Body of pancreas (tissue), 4 donors: ENCODE measurements around the gene CDHR3. TPM values are rescaled to one million over a fixed set of nuclear protein-coding genes. Genes with fewer than 3 reads are reported as not detected.

Experiments used
- ATAC-seq: fragments of 150-250 bp; one replicate; pipeline ENCODE4 v1.9.1; 2016
- DNase-seq, 4 donors: peaks; one replicate each; pipeline ENCODE4 v3.0.0-alpha.2; 2019
- H3K27ac ChIP-seq, 4 donors: fragments of 200-600 bp; sonication (generic); 1 replicate in 3 of 4; 2 replicates in 1 of 4; pipeline versions ENCODE4 v1.5.1 to v1.6.1; 2016 to 2019; ENCODE audit warnings: mild to moderate bottlenecking in 1 of 4, mixed read lengths in 1 of 4, moderate library complexity in 1 of 4
- H3K27me3 ChIP-seq, 2 donors: fragments of 200-600 bp; sonication (generic); one replicate each; pipeline ENCODE4 v1.6.0; 2016; ENCODE audit warnings: mild to moderate bottlenecking in 1 of 2
- H3K36me3 ChIP-seq, 2 donors: fragments of 200-600 bp; sonication (generic); replicated peaks in 1 of 2; 2 replicates each; pipeline ENCODE4 v1.5.1; 2016; ENCODE audit warnings: low read depth in 2 of 2; ENCODE audit not compliant: insufficient read depth in 1 of 2
- H3K4me1 ChIP-seq: fragments of 200-600 bp; sonication (generic); one replicate; pipeline ENCODE4 v1.6.0; 2016
- H3K4me3 ChIP-seq, 2 donors: fragments of 200-600 bp; sonication (generic); 1 replicate in 1 of 2; 2 replicates in 1 of 2; pipeline ENCODE4 v1.5.1; 2016 to 2019
- H3K9me3 ChIP-seq, 3 donors: fragments of 200-600 bp; sonication (generic); 1 replicate in 2 of 3; 2 replicates in 1 of 3; pipeline ENCODE4 v1.5.1; 2016
- POLR2A ChIP-seq, 3 donors: fragments of 450-650 bp; IDR thresholded peaks; one replicate each; pipeline ENCODE4 v1.6.1; 2016; ENCODE audit warnings: antibody characterized with exemption in 3 of 3, mild to moderate bottlenecking in 2 of 3
- WGBS, 2 donors: methylation state at CpG; one replicate each; pipeline ENCODE4 v1.1.5; 2017; 5-methylcytosine and 5-hydroxymethylcytosine counted together
- intact Hi-C: fragments of 100-400 bp; cut with DNase I; formaldehyde crosslinking; loops from one replicate; pipeline ENCODE4 v1.15.1; 2023
- total RNA-seq, 2 donors: library from RNA; depleted of rRNA; stranded (reverse); fragments of >200 nt; gene quantifications; one replicate each; pipeline ENCODE4 v1.1.0, GENCODE V29; 2016
- TF ChIP-seq, protein P1 (sequence below), 7 experiments: fragments of 450-650 bp in 4 of 7; fragments of 200-600 bp in 3 of 7; sonication (generic) in 3 of 7; IDR thresholded peaks; one replicate each; pipeline ENCODE4 v1.5.1; 2016 to 2019; ENCODE audit warnings: antibody characterized with exemption in 7 of 7

Gene CDHR3
- total RNA-seq, 2 donors from 2014 or later, result 1.6 to 14.8 TPM

DNA sequence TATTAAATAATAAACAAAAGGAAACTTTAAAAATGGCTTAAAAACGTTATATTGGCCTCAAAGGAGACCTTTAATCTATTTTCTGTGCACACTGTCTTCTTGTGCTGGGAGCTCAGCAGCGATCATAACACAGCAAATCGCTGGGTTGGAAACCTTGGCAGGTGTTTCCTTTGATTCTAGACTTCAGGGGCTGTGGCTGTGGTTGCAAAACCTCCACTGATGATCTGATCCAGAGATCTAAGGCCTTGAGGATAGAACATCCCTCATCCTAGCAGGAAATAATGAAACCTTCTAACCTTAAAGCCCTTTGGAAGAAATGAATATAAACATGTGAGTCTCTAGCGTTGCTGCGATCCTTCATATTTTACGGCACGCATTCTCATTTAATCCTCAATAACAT, 29.8 kb downstream of the CDHR3 start:
- intact Hi-C loops, result no loop called here
- Histone ChIP-seq H3K4me3 (no peak overlapping the region), H3K27ac (no peak overlapping the region), H3K27me3 (no peaks in the 10 kb centered on the region), H3K9me3 (no peaks in the 10 kb centered on the region), H3K4me1 (no peaks in the 10 kb centered on the region), H3K36me3 (no peaks in the 10 kb centered on the region)
- no peak for TF ChIP-seq POLR2A (IDR thresholded peaks at IDR 0.05)
- TF ChIP-seq, protein P1, sequence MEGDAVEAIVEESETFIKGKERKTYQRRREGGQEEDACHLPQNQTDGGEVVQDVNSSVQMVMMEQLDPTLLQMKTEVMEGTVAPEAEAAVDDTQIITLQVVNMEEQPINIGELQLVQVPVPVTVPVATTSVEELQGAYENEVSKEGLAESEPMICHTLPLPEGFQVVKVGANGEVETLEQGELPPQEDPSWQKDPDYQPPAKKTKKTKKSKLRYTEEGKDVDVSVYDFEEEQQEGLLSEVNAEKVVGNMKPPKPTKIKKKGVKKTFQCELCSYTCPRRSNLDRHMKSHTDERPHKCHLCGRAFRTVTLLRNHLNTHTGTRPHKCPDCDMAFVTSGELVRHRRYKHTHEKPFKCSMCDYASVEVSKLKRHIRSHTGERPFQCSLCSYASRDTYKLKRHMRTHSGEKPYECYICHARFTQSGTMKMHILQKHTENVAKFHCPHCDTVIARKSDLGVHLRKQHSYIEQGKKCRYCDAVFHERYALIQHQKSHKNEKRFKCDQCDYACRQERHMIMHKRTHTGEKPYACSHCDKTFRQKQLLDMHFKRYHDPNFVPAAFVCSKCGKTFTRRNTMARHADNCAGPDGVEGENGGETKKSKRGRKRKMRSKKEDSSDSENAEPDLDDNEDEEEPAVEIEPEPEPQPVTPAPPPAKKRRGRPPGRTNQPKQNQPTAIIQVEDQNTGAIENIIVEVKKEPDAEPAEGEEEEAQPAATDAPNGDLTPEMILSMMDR (IDR thresholded peaks at IDR 0.05), result no peak
- 67 to 81% methylated on average over 7 of the region's 7 CpGs for WGBS, 2 donors
- DNase-seq (no peak), ATAC-seq (no peak)

DNA sequence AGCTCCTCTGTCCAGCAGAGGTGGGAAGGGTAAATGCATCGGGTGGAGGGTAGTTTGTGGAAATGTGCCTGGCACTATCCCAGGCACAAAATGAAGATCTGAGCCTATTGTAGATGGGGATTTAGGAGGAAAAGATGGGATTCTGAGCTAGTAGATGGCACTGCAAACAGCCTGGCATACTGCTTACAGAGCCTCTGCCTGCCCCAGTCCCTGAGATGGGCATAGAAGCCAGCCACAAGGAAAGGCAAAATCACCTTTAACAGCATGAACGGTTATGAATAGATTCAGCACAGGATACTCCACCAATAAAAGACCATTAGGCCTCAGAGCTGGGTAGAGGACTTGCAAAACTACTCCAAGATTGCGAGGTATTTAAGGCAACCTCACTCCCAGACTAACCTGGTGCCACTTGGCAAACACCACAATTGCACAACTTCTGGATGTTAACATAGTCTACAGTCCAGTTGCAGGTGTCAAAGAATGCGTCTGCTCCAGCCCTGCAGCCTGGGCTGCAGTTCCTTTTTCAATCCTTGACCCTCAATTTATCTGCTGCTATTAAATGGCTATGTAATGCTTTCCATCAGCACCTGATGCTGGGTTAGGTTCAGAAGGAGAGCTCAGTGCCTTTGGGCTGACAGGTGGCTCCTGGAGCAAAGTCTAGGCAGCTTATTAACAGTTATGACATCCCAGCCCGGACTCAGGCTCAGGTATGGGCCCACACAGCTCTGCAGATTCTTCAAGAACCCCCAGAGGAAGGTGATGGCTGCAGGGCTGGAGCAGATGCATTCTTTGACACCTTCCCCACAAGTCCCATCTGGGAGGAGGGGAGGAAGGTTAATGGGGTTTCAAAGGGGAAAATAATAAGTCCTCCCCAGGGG, 34.0 kb downstream of the CDHR3 start:
- no peak overlapping the region for H3K27ac ChIP-seq
- TF ChIP-seq POLR2A (IDR thresholded peaks at IDR 0.05), result no peak
- TF ChIP-seq, protein P1 (IDR thresholded peaks at IDR 0.05), result no peak
- intact Hi-C loops, result no loop called here
- no peaks in the 10 kb centered on the region for H3K36me3 ChIP-seq
- no peak overlapping the region for H3K4me3 ChIP-seq
- DNase-seq (no peak), ATAC-seq (no peak)
- no peaks in the 10 kb centered on the region for H3K9me3 ChIP-seq
- 50 to 57% methylated on average over 5 of the region's 5 CpGs for WGBS, 2 donors
- no peaks in the 10 kb centered on the region for H3K4me1 ChIP-seq
- H3K27me3 ChIP-seq, result no peaks in the 10 kb centered on the region

DNA sequence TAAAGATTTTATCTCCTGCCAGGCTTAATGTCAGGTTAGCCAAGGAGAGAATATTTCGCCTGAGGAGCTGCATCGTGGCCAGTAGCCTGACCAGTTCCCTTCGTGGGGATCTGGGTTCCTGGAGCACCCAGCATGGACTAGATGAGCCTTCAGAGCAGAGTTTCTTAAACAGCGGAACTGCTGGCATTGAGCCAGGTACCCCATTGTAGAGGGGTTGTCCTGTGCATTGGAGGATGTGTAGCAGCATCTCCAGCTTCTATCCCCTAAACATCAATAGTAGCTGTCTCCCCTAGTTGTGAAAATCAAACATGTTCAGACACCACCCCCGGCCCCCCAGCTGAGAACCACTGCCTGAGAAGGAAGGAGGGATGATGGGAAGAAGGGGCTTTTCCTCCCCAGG, 36.2 kb downstream of the CDHR3 start:
- H3K9me3 ChIP-seq, result no peaks in the 10 kb centered on the region
- H3K4me3 ChIP-seq, result no peak overlapping the region
- intact Hi-C loops, result no loop called here
- no peaks in the 10 kb centered on the region for H3K36me3 ChIP-seq
- no peak for TF ChIP-seq POLR2A (IDR thresholded peaks at IDR 0.05)
- TF ChIP-seq, protein P1 (IDR thresholded peaks at IDR 0.05), result no peak
- H3K4me1 ChIP-seq, result no peaks in the 10 kb centered on the region
- no peaks in the 10 kb centered on the region for H3K27me3 ChIP-seq
- no peak overlapping the region for H3K27ac ChIP-seq
- 76 to 83% methylated on average over 4 to 5 of the region's 5 CpGs for WGBS, 2 donors
- no peak for DNase-seq
- ATAC-seq, result no peak

DNA sequence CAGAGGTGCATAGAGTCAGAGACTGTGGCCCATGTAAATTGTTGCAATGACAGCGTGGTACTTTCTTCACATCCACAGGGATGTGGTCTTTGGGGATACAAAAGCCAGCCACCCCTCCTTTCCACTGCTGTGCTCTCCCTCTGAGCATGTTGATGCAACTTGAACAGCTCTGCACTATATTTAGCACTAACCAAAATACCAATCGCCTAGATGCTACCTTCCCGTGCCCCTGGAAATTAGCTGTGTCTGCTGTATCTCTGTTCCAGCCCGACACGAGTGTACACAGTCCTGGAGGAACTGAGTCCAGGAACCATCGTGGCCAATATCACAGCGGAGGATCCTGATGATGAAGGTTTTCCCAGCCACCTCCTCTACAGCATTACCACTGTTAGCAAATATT, 38.1 kb downstream of the CDHR3 start:
- no peaks in the 10 kb centered on the region for H3K4me1 ChIP-seq
- H3K27ac ChIP-seq, result no peak overlapping the region
- no peak overlapping the region for H3K4me3 ChIP-seq
- no peak for DNase-seq
- no peaks in the 10 kb centered on the region for H3K9me3 ChIP-seq
- intact Hi-C loops, result no loop called here
- no peaks in the 10 kb centered on the region for H3K36me3 ChIP-seq
- ATAC-seq, result no peak
- TF ChIP-seq POLR2A (IDR thresholded peaks at IDR 0.05), result no peak
- TF ChIP-seq, protein P1 (IDR thresholded peaks at IDR 0.05), result no peak
- WGBS, 2 donors, result 79 to 83% methylated on average over 6 to 7 of the region's 7 CpGs
- no peaks in the 10 kb centered on the region for H3K27me3 ChIP-seq

DNA sequence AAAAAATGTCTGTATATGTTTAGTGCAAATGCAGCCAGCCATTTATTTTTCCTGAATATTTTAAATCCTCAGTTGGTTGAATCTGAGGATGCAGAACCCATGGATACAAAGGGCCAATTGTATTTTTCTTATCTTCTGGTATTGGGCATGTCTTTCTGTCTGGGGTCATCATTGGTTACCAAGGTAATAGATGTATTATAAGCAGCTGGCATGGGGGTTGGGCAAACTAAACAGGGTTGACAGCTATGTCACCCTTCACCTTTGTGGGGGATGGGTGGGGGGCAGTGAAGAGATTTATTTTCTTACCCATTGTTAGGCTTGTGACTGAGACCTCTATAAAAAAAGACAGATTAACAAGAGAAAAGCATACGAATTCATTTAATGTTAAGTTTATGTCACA, 38.8 kb downstream of the CDHR3 start:
- no peak for DNase-seq
- TF ChIP-seq, protein P1 (IDR thresholded peaks at IDR 0.05), result no peak
- no peak for TF ChIP-seq POLR2A (IDR thresholded peaks at IDR 0.05)

More for the DNA sequence above, 38.8 kb downstream of the CDHR3 start:
- Histone ChIP-seq H3K4me1 (no peaks in the 10 kb centered on the region), H3K9me3 (no peaks in the 10 kb centered on the region), H3K27ac (no peak overlapping the region), H3K27me3 (no peaks in the 10 kb centered on the region), H3K36me3 (no peaks in the 10 kb centered on the region), H3K4me3 (no peak overlapping the region)
- intact Hi-C loops, result no loop called here
- ATAC-seq, result no peak
- 61 to 78% methylated on average over 1 of the region's 1 CpG for whole genome bisulfite sequencing, 2 donors
